OCI-LY7 (cell line): ENCODE measurements around the gene SGMS2.

ENCODE experiments used
- CTCF ChIP-seq: fragments of 200-600 bp; sonication (generic); conservative IDR thresholded peaks from 2 replicates; pipeline ENCODE4 v1.5.1; 2014; ENCODE audit warnings: mild to moderate bottlenecking, antibody characterized with exemption, low read length, moderate library complexity, mixed read lengths
- EZH2phosphoT487 ChIP-seq: fragments of 200-600 bp; sonication (generic); IDR thresholded peaks from 2 replicates; pipeline ENCODE4 v1.6.1; 2018; ENCODE audit warnings: low read depth, borderline replicate concordance, mild to moderate bottlenecking, mixed run types, antibody characterized with exemption, low read length, moderate library complexity, mixed read lengths

- no peak for TF ChIP-seq CTCF
- TF ChIP-seq EZH2phosphoT487, result no peak
Measured at GRCh38 chr4:107862658-107863057, 37.9 kb downstream of the SGMS2 start.
